NCI-H2171 (cell line): ENCODE results near the gene TSKU.
"Not testable (repeated sequence)": the region's sequence is repeated elsewhere in the genome, so short reads cannot be mapped to it uniquely, and the experiment has no call there.

Source experiments
- DNase-seq: peaks from one replicate; lab custom pipeline; 2025; lab: John Stamatoyannopoulos, UW

The TSKU gene

GRCh38 chr11:76824980-76825725 is 42.0 kb downstream of the TSKU start:
- DNase-seq, result no peak

- DNase-seq, result no peak
Observed at GRCh38 chr11:76825726-76826396, 42.7 kb downstream of the TSKU start.

GRCh38 chr11:76826508-76826907 is 43.4 kb downstream of the TSKU start:
- not testable (repeated sequence) for DNase-seq

DNA sequence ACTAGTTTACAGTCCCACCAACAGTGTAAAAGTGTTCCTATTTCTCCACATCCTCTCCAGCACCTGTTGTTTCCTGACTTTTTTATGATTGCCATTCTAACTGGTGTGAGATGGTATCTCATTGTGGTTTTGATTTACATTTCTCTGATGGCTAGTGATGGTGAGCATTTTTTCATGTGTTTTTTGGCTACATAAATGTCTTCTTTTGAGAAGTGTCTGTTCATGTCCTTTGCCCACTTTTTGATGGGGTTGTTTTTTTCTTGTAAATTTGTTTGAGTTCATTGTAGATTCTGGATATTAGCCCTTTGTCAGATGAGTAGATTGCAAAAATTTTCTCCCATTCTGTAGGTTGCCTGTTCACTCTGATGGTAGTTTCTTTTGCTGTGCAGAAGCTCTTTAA is 43.8 kb downstream of the TSKU start:
- not testable (repeated sequence) for DNase-seq

DNA sequence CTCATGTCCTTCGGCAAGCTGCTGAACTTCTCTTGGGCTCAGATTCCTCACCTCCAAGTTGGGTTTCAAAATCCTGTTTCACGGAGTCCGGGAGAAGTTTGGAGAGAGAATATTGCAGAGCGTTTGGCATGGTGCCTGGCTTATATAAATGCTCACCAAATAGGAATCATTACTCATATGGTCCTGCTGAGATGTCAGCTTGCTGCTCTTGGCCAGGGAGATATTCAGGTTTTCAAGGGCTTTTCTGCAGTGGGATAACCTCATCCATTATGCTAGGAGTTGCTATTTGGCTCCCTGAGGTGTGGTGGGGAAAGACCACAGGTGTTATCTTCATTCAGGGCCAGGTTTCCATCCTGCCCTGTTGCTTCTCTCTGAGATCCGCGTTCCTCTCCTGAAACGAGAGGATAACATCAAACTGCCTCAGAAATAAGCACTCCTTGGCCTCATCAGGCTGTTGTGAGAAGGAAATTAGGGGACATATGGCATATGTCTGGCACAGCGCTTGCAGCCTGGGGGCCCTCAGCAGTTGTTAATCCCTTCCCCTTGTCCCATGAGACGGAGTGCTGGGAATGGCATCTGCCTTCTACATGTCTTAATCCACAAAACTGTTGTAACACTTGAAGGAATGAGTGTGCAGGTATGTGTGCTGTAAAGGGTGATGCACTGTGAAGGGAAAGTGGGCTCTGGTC is 47.6 kb downstream of the TSKU start:
- DNase-seq, result peak; percentile 76

DNA sequence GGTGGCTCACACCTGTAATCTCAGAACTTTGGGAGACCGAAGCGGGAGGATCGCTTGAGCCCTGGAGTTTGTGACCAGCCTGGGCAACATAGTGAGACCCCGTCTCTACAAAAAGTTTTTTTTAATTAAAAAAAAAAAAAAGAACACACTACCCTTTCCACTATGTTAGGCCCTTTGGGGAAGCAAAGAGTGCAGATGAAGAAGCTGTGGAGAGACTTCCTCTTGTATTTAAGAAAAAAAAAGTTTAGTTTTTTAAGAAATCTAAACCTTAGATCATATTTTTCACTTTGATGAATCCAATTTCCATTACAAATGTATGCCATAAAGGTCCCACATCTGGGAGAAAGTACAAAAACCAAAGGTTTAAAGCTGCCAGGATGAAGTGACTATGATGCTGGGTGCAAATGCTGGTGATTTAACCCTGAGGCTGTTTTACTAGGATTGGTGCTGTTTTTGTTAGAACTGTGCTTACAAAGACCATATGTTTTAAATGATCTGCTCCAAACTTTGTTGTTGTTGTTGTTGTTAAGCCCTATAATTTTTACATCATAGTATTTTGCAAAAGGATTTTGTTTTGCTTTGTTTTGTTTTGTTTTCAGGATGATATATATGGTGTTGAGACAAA is 48.6 kb downstream of the TSKU start:
- no peak for DNase-seq

GRCh38 chr11:76832361-76832760 is 49.2 kb downstream of the TSKU start:
- no peak for DNase-seq

DNA sequence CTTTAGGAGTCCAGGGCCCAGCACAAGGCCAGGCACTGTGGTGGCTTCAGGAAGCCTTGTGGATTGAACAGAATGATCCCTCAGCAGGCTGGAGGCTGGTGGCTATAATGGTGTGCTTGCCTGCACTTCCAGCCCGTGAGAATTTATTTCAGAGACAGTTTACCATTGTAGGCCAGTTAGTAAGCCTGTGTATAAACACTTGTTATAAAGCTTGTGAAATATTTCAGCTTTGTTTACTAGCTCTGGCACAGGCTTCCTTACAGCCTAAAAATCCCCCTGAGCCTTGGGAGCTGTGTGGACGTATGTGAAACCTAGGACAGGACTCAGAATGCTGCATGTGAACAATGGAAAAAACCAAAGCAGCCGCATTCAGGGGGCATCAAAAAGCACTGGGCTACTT is 51.0 kb downstream of the TSKU start:
- DNase-seq, result no peak

GRCh38 chr11:76835036-76835435 is 51.9 kb downstream of the TSKU start:
- no peak for DNase-seq

GRCh38 chr11:76835928-76836612 is 52.9 kb downstream of the TSKU start:
- no peak for DNase-seq

DNA sequence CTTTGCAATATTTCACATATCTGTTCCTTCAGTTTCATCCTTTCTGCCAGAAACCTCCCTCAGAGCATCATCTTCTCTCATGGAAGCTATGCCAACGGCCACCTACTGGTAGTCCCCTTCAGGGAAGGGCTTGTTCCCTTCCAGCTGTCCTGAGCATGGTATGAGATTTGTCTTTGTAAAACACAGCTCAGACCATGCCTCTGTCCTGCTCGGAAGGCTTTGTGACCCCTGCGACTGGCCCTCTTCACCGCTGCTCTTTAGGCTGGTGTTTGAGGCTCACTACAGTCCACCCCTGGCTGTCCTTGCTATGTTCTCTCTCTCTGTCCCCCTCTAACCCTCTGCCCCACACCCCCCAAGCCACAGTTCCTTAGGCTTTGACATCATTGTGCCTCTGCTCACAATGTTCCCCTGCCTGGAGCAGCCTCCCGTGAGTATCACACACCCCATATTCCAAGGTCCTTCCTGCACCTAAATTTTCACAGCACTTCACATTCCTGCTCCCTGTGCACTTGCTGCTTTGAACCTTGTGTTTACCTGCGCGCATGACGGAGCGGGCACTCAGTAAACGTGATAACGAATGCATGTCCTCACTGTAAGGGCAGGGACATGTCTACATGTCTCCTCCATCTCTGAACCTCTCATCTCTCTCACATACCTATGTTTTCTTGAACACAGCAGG is 53.6 kb downstream of the TSKU start:
- DNase-seq, result no peak

DNA sequence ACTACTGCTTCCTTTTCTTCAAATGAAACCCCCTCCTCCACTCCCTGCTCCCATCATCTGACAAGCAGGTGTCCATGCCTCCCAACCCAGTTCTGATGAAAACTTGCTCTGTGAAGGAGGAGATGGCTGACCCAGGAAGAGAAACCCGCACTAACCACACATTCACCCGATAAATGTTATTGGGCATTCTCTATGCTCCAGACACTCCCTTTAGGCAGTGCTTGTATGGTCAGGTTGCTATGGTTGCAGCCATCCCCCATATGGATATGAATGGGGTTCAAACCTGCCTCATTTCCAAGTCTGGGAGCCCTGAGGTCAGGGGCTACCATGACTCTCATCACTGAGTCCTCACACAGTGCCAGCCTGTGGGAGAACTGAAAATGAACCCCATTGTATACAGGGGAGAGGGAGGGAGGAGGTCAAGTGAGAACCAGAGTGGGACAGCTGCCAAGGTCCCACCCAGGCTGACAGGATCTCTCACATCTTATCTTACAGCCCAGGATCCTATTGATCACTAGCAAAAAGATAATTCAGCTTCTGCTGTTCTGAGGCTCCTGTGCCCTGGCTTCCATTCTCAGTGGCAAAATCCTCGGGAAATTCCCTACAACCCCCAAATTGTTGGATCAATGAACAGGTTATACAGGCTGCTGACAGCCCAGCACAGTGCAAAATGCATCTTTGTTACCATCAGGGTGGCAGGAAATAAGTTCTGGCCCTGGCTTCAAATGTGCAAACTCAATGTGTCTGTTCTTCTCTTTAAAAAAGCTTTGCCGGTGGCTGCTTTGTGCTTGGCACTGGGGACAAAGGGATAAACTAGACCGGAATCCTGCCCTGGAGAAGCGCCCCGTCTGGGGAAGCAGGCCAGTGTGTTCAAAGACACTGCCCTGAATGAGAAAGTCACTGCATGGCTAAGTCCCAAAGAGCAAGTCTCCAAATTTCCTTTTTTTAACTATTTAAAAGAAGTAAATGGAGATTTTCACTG is 54.8 kb downstream of the TSKU start:
- DNase-seq, result no peak

DNA sequence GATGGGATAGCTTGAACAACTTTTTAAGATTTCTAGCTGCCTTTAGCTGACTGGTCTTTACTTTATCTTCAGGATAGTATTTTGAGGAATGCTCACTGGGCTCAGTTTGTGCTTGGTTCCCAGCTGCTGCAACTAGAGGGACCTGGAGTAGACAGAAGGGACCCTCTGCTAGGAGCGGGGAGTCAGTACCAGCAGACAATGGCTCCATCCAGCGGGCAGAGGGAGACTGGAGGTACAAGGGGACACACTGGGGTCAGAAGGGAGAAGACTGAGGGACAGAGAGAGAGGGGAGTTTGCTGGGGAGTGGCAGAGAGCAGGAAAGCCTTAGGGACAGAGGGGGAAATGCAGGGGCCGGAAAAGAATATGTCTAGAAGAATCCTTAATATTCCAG is 55.5 kb downstream of the TSKU start:
- no peak for DNase-seq

- DNase-seq, result no peak
Observed at GRCh38 chr11:76839311-76839710, 56.2 kb downstream of the TSKU start.

GRCh38 chr11:76841923-76842452 is 58.8 kb downstream of the TSKU start:
- DNase-seq, result no peak

DNA sequence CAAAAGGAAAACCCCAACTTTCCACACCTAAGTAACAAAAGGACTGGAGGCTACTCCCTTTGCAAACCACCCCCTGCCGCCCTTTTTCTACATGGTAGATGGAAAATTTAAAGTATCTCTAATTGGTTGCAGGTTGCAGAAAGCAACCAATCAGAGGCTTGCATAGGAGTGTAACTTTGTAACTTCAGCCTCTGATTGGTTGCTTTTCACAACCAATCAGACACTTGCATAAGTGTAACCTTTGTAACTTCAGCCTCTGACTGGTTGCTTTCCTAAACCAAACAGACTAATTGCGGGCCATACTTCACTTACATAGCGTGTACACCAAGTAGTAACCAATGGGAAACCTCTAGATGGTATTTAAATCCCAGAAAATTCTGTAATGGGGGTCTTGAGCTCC is 60.8 kb downstream of the TSKU start:
- no peak for DNase-seq

GRCh38 chr11:76844511-76844910 is 61.4 kb downstream of the TSKU start:
- no peak for DNase-seq

DNA sequence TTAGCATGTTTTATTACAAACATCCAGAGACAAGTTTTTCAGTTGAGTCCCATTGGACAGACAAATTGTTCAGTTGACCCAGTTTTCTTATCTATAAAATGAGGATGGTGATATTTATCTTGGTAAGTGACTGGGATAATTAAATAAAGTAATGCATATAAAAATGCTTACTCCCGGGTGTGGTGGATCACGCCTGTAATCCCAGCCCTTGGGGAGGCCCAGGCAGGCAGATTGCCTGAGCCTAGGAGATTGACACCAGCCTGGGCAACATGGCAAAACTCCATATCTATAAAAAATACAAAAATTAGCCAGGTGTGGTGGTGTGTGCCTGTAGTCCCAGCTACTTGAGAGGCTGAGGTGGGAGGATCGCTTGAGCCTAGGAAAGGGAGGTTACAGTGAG is 61.9 kb downstream of the TSKU start:
- no peak for DNase-seq

- DNase-seq, result no peak
Observed at GRCh38 chr11:76846441-76846840, 63.3 kb downstream of the TSKU start.
